AG04450 (cell line): ENCODE data around the gene LRFN4. TPM values are rescaled to one million over a fixed set of nuclear protein-coding genes. Genes with fewer than 3 reads are reported as not detected.

Experiments used
- CTCF ChIA-PET: fragments of 300-600, 350-600 bp; formaldehyde crosslinking; extraction: SDS; loops from one replicate; lab custom pipeline; 2022; ENCODE audit warnings: antibody characterized with exemption, inconsistent platforms; lab: Charles Lee
- POLR2A ChIA-PET: fragments of 350-600 bp; formaldehyde crosslinking; extraction: SDS; loops from one replicate; lab custom pipeline; 2021; ENCODE audit warnings: antibody characterized with exemption, inconsistent platforms; lab: Yijun Ruan, JAX
- DNase-seq: peaks from one replicate; pipeline ENCODE4 v3.0.0-alpha.2; 2011; ENCODE audit warnings: low read depth, low spot score
- H3K27ac ChIP-seq: one replicate; pipeline ENCODE4 v1.5.1; 2012; ENCODE audit warnings: low read depth, low read length, control low read depth
- H3K27me3 ChIP-seq: one replicate; pipeline ENCODE4 v1.6.0; 2012; ENCODE audit warnings: low read length; ENCODE audit not compliant: control insufficient read depth, insufficient read depth
- H3K4me3 ChIP-seq: 2 replicates; pipeline ENCODE4 v1.5.1; 2011; ENCODE audit warnings: mild to moderate bottlenecking, low read depth, low read length, control low read depth
- H3K9me3 ChIP-seq: 2 replicates; pipeline ENCODE4 v1.5.1; 2012; ENCODE audit warnings: low read length; ENCODE audit not compliant: control insufficient read depth, insufficient read depth
- polyA plus RNA-seq: library from polyadenylated mRNA; depleted of rRNA; stranded (reverse); fragments of >200 nt; gene quantifications from 2 replicates; pipeline ENCODE4 v1.2.3, GENCODE V29; 2011
- TF ChIP-seq, protein P1 (sequence below): IDR thresholded peaks from 2 replicates; pipeline ENCODE4 v1.5.1; 2011; ENCODE audit warnings: low read depth, low read length, control low read depth, inconsistent platforms

LRFN4 gene
- polyA plus RNA-seq, 1 experiment: 5.5 TPM

DNA sequence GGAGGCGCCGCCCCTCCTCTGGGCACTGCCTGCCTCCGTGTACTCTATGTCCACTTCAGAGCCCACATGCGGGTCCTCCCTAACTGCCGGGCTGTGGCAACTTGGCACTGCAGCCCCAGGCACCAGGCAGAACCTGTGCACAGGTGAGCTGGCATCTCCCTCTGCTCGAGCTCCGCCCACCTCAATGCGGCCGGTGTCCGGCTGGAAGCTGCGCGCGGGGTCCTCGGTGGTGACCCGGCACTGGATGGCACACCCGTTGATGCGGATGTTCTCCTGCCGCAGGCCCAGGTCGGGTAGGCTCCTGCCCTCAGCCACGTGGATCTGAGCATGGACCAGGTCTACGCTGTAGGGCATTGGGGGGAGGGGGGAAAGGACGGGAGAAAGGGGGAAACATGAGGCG is 9.1 kb downstream of the LRFN4 start:
- DNase-seq: no peak
- H3K27ac ChIP-seq: no peak overlapping the region
- no peak overlapping the region for H3K4me3 ChIP-seq
- H3K27me3 ChIP-seq: no peaks in the 10 kb centered on the region
- TF ChIP-seq, protein P1, sequence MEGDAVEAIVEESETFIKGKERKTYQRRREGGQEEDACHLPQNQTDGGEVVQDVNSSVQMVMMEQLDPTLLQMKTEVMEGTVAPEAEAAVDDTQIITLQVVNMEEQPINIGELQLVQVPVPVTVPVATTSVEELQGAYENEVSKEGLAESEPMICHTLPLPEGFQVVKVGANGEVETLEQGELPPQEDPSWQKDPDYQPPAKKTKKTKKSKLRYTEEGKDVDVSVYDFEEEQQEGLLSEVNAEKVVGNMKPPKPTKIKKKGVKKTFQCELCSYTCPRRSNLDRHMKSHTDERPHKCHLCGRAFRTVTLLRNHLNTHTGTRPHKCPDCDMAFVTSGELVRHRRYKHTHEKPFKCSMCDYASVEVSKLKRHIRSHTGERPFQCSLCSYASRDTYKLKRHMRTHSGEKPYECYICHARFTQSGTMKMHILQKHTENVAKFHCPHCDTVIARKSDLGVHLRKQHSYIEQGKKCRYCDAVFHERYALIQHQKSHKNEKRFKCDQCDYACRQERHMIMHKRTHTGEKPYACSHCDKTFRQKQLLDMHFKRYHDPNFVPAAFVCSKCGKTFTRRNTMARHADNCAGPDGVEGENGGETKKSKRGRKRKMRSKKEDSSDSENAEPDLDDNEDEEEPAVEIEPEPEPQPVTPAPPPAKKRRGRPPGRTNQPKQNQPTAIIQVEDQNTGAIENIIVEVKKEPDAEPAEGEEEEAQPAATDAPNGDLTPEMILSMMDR: no peak
- ChIA-PET CTCF (no interaction called here), POLR2A (interaction anchor here (1.0 kb wide), 1 partner anchor 70 kb away, joined by 3 read pairs; no protein-coding TSS in a partner anchor)
- no peaks in the 10 kb centered on the region; the same call in 1 of the 2 replicates for H3K9me3 ChIP-seq

DNA sequence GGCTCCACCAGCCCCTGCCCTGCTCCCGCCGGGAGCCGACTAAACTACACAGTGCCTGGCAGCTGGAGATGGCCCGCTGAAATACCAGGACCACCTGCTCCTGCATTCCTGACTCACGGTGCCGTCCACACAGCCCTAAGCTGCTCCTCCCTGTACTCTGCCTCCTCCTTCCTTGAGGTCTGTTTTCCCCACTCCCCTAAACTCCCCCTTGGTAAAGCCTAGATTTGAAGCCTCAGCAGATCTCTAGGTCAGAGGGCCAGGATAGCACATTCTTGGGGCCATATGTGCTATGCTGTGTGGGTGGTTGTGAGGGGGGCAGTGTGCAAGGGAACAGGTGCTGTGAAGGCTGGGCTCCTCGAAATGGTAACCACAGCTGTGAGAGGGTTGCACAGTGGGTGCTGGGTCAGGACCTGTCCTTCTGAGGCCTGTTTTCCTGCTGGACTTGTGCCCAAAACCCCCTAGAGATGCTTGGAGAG is 9.7 kb downstream of the LRFN4 start:
- no peaks in the 10 kb centered on the region; the same call in 1 of the 2 replicates for H3K9me3 ChIP-seq
- ChIA-PET POLR2A (interaction anchor here (0.6 to 1.0 kb wide), 2 partner anchors 69 to 97 kb away, joined by 3 read pairs; no protein-coding TSS in a partner anchor), CTCF (interaction anchor here (0.6 kb wide), 1 partner anchor 165 kb away, joined by 5 read pairs; no protein-coding TSS in a partner anchor)
- TF ChIP-seq, protein P1: no peak
- H3K27me3 ChIP-seq: no peaks in the 10 kb centered on the region
- H3K27ac ChIP-seq: no peak overlapping the region
- H3K4me3 ChIP-seq: no peak overlapping the region
- DNase-seq: no peak

DNA sequence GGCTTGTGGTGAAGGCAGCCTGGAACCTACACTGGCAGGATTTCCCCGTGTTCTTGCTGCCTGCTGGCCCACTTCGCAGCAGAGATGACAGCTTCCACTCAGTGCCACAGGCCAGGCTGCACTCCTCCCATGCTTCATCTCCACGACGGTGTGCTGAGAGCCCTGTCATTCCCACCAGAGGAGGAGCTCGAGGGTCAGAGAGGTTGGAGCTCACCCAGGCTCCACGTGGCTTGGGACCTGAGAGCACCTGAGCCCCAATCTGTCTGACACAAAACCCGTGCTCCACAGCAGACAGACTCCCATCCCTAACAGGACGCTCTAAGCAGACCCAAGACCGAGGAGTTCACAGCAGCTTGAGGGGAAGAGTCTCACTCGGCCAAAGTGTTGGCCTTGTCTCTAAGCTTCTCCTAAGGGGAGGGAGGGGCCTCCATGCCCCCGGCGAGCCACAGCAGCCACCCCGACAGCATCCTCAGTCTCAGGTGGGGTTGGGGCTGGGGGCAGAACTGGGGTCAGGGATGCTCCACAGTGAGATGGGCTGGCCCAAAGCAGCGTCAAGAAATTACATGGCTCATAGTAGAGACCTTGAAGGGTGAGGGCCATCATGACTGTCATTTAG is 10.7 kb downstream of the LRFN4 start:
- ChIA-PET CTCF (no interaction called here), POLR2A (no interaction called here)
- Histone ChIP-seq H3K27ac (no peak overlapping the region), H3K9me3 (no peaks in the 10 kb centered on the region; the same call in 1 of the 2 replicates), H3K4me3 (no peak overlapping the region), H3K27me3 (no peaks in the 10 kb centered on the region)
- TF ChIP-seq, protein P1: no peak
- no peak for DNase-seq

DNA sequence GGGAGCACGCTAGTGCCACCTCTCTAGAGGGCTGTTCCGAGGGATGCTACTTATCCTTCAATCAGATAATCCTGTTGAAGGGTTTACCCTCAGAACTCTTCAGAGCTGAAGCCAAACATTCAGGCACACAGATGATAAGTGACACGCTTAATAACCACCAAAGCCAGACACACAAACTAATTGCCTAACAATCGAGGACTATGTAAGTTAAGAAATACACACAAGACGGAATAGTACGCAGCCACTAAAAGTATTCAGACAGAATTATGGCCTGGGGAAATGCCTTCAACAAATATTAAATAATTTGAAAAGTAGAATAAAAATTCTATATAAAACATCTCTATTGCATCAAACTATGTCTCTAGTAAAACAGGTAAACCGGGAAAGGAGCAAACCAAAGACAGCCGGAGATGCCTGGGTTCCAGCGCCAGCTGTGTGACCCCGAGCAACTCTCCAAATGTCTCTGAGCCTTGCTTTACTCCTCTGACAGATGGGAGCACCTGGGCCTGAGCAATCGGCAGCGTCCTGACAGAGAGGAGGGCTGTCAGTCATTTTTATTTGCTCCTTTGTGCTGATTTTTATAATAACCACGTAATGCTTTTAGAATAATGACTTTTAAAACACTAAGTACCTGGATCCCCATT is 11.3 kb downstream of the LRFN4 start:
- Histone ChIP-seq H3K27me3 (no peaks in the 10 kb centered on the region), H3K27ac (no peak overlapping the region), H3K4me3 (no peak overlapping the region), H3K9me3 (no peaks in the 10 kb centered on the region; the same call in 1 of the 2 replicates)
- no peak for DNase-seq
- POLR2A ChIA-PET: no interaction called here
- CTCF ChIA-PET: no interaction called here
- TF ChIP-seq, protein P1: no peak
